ENCODE data around the gene UCP2.
"Not testable (repeated sequence)": the region's sequence is repeated elsewhere in the genome, so short reads cannot be mapped to it uniquely, and the experiment has no call there.

The UCP2 gene

GRCh38 chr11:73991471-73992006 lies 8.9 kb upstream of the UCP2 start:
- no peak for DNase-seq

DNA sequence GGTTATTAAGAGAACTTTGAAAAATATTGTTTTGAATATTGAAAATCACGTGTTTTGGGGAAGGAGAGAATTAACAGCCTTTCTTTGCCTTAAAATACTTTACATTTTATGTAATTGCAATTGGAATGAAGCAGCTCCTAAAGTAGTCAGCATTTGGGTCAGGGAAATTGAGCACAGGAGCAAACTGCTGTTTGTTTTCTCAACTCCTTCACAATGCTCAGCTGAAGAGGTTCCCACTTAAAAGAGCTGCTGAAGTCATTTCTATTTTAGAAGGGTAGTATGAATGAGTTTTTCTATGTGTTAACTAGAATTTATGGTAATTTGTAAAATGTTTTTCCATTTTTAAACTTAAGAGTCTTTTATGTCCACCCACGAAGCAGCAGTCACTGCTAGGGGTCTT lies 8.1 kb upstream of the UCP2 start:
- no peak for DNase-seq

DNA sequence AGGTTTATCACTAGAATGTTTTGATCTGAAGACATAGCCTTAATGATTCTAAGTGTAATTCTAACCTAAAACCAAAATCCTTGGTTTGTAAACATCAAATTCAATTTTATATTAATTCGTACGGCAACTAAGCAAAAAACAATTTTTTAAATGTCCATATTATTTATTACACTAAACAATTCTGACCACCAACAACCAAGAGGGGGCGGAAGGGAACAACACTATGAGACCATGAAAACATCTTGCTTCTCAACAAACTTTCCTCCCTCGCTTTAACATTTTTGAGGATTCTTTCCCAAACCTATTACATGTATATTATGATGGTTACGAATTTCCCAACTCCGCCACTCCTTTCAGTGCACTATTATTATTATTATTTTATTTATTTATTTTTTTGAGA lies 6.5 kb upstream of the UCP2 start:
- DNase-seq: no peak

GRCh38 chr11:73988227-73988626 lies 5.6 kb upstream of the UCP2 start:
- no peak for DNase-seq

DNA sequence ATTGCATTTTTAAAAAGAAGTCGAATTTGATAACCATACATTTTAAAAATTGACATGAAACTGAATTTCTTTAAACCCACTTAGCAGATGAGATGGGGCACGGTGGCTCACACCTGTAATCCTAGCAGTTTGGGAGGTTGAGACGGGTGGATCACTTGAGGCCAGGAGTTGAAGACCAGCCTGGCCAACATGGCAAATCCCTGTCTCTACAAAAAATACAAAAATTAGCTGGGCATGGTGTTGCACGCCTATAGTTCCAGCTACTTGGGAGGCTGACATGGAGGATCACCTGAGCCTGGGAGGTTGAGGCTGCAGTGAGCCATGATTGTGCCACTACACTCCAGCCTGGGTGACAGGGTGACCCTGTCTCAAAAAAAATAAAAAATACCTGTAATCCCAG lies 3.0 kb upstream of the UCP2 start:
- DNase-seq: not testable (repeated sequence)

GRCh38 chr11:73983741-73984538 lies 1.3 kb upstream of the UCP2 start:
- no peak for DNase-seq

- DNase-seq: peak; percentile 98
These were observed 522 bp upstream of the UCP2 start for GRCh38 chr11:73982990-73983740.

DNA sequence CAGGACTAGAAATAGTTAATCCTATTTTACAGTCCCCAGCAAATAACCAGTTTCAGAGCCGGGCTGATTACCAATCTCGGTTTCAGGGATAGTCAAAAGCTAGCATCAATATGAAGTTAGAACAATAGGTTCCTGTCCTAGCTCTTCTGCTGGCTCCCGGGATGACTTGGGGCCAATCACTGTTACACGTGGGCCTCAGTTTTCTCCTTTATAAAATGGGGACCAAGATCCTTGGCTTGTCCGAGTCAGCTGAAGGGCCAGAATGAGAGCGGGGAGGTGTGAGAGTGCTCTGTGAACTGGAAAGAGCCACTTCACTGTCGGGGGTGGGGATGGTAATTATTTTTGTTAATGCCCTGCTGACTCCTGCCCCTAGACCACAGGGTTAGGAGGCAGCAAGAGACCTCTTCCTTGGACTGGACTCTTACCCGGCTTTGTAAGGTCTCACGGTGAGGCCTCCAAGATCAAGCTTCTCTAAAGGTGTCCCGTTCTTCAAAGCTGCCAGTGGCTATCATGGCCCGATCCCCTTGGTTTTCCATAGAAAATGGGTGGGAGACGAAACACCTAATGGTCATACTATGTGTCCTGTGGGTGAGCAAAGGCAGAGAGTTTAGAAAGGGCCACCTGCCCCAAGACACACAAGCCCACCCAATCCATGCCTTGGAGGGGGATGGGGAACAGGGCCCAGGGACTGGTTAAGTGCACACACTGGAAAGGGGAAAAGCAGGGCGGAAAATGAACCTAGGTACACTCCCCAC lies 1.4 kb downstream of the UCP2 start:
- no peak for DNase-seq

DNA sequence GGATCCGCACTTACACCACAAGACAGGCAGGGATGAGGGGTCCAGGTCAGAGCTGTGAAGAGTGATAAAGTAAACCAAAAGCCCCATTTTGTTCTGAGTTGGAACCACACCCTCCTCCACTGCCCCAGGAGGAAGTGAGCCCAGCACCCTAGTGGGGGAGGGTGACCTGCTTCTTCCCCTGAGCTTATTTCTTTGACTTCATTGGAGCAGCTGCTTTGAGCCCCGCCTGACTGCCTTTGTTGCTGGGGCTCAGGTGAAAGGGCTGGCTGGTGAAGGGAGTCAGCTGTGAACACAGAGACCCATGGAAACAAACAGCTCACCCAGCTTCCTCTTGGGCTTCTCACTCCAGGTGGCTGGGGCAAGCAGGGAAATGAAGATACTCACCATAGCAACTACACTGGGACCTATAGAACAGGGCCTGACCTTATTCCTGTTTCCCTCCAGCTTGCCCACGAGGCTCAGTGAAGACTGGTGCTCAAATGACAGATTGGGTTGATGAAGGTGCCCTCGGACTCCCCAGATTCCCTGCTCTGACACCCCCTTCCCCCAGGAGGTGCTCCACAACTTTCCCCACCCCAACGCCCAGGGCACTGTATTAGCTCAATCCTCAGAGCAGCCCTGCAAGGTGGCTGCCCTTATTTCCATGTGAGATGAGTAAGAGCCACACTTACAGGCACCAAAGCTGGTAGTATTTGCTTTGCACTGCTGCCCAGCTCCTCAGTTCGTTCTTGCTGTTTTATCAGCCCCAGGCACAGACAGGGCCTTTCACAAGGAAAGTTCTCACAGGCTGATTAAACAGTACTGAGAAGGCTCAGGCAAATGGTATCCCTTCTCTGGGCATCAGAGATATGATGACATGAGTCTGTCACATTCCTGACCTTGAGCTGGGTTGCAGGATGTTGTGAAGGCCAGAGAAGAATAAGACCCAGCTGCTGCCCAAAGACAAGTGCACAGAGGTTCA lies 2.4 kb downstream of the UCP2 start:
- peak; percentile 25 for DNase-seq

GRCh38 chr11:73978576-73979086 lies 4.0 kb downstream of the UCP2 start:
- DNase-seq: no peak

- no peak for DNase-seq
These were observed 4.7 kb downstream of the UCP2 start for GRCh38 chr11:73977856-73978519.

GRCh38 chr11:73976451-73977151 lies 6.0 kb downstream of the UCP2 start:
- DNase-seq: no peak

DNA sequence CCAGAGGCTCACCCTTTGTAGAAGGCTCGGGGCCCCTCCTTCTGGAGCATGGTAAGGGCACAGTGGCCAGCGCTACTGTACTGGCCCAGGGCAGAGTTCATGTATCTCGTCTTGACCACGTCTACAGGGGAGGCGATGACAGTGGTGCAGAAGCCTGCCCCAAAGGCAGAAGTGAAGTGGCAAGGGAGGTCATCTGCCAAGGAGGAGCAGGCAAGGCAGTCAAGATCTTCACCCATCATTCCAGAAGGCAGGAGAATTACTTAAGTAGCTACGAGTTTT lies 7.2 kb downstream of the UCP2 start:
- no peak for DNase-seq

DNA sequence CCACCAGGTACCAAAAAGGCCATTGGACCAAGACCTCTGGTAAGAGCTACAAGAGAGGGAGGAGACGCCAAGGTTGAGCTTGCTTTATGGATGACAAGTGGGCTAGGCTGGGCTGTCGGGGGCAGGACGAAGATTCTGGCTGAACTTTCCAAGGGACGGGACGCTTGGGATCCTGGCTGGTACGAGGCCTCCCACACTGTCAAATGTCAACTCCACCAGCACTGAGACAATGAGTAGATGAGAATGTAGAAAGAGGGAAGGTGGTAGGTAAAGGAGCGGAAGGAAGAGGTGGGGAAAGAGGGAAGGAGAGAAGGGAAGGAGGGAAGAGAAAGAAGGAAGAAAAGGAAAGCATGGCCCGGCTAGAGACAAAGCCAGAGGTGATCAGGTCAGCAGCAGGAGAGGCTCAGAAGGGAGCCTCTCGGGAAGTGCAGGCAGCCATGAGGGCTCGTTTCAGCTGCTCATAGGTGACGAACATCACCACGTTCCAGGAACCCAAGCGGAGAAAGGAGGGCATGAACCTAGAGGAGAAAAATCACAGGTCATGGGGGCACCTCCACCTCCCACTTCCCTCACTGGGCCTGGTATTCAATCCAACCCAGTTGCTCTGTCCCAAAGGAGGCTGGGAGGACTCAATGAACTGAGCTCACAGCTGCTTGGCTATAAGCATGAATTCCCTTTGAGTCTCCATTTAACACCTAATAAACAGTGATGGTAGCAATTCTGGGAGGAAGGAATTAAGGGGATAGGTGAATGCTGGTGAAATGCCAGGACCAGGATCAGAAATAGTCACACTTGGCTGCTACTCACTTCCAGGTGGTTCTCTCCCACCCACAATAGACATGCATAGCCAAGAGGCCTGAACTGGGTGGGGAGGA lies 7.8 kb downstream of the UCP2 start:
- DNase-seq: no peak

DNA sequence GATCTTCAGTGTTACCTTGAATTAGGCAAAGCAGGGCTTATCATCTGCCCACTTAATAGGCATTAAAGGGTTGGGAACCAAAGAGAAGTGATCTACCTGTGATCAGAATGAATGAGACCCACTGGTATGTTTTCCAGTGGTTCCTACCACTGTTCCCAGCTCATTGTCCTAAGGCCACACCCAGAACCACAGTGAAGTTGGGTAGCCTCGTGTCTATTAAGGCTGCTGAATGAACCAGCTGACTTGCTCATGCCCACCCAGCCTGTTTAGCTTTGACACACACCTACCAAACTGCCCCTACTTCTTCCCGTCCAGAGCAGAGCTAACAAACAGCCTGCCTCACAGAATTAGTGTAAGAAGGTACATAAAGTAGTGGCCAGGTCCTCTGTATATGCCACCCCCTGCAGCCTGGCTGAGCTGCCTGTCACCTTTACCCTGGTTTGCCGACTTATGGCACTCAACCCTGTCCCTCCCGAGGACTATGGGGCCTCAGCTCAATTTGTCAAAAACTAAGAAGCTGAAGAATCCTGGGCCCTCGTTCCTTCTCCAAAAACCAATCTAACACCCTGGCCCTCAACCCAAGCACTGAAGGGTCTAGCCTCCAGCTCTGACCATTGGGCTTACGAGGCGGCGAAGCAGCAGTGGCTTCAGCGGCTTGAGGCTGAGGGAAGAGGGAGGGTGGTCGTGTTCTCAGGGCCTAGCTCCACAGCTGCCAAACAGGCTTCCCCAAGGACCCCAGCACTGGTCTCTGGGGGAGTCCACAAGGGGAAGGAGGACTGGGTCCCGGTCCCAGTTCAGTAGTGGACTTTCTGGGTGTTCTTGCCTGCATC lies 9.8 kb downstream of the UCP2 start:
- no peak for DNase-seq

GRCh38 chr11:73972187-73972586 lies 10.5 kb downstream of the UCP2 start:
- DNase-seq: no peak

- DNase-seq: no peak
These were observed 11.4 kb downstream of the UCP2 start for GRCh38 chr11:73971175-73971719.

DNA sequence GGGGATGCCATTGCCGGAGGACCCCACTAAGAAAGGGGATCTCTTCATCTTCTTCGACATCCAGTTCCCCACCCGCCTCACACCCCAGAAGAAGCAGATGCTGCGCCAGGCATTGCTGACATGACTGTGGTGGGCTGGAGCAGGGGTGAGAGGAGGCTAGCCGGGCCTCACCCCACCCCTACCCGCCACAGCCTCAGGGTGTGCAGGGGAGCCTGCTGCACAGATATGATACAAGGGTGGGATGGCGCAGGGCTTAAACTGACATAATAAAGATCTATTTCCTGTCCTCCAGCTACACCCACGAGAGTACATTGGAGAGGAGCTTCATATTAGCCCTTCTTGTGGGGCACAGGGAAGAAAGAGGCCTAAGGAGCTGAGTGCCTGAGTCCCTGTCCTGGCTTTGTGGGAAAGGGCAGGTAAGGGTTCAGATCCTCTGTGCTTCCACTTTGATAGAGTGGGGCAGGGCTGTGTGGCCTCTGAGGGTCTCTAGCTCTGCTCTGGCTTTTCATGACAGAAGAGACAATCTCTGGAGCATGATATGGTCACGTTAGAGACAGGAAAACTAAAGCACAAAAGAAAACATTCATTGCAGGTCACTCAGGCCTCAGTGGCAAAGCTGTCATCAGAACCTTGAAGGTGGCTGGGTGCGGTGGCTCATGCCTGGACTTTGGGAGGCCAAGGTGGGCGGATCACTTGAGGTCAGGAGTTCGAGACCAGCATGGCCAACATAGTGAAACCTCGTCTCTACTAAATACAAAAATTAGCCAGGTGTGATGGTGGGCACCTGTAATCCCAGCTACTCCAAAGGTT lies 12.4 kb downstream of the UCP2 start:
- DNase-seq: no peak
